Measurements from ENCODE around the gene ICE1. TPM values are rescaled to one million over a fixed set of nuclear protein-coding genes. Genes with fewer than 3 reads are reported as not detected.
"Not testable (repeated sequence)": the region's sequence is repeated elsewhere in the genome, so short reads cannot be mapped to it uniquely, and the experiment has no call there.

ICE1 gene
- total RNA-seq, 2 experiments from 2014 or later: 30.2 to 30.4 TPM

DNA sequence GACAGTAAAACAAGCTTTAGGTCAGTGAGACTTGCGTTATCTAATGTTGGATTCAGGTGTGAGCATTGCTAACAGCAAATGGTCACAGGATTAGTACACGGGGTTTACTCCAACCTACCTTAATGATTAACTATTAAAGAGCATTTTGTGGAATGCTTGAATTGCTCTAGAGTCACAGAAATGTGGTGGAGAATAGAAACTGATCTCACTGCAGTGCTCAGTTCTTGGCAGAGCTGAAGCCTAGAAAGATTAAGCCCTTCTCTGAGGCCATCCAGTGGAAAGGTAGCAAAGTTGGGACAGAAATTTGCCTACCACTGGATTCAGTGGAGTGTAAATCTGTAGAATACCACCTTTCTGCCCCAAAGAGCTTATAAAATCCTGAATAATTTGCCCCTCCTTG is 60.9 kb downstream of the ICE1 start:
- Mint-ChIP-seq H3K27ac (no peak overlapping the region), H3K4me3 (no peak overlapping the region), H3K36me3 (ENCODE audit: low read depth) (peaks cover 33% of the 10 kb centered on the region), H3K27me3 (ENCODE audit: low read depth) (no peaks in the 10 kb centered on the region), H3K4me1 (ENCODE audit: low read depth) (peaks cover 30% of the 10 kb centered on the region), H3K9me3 (ENCODE audit: insufficient read depth) (no peaks in the 10 kb centered on the region)
- ChIA-PET POLR2A (interaction anchor here (0.8 kb wide), 1 partner anchor 60 kb away, joined by 5 read pairs; no protein-coding TSS in a partner anchor), CTCF (interaction anchor here (0.8 to 1.0 kb wide), 2 partner anchors 11 to 14 kb away, joined by 3 read pairs; no protein-coding TSS in a partner anchor)
- no peak for DNase-seq
- no peak for ATAC-seq

DNA sequence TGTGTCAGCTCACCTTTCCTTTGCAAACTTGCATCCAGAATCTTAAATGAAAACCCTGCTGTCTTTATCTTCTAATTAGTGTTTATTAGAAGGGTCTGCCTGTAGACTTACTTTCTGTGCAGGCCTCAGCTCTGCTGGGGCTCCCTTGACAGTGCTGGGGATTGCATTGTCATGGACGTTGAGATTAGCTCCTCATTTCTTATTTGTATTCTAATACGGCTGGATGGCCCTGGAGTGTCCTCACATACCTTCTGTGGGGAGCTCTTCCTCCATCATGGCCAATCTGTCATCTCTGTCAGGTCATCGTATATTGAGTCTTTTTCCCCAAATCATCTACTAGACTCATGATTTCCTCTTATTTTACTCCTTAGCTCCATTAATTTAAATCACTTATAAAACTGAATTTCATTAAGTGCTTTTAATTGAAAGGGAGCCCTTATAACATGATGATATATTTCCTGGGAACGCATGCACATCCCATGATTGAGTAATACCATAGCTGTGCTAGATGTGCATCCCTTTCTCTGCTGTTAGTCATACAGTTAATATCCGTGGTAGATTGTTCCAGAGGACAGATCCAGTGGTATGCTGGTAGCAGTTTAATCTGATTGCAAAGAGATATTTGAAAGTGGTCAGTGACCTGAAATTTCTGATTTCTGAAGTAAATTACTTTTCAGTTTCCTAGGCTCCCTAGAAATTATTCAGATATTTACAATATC is 61.6 kb downstream of the ICE1 start:
- peaks cover 31% of the 10 kb centered on the region for H3K36me3 Mint-ChIP-seq (ENCODE audit: low read depth)
- ATAC-seq: no peak
- CTCF ChIA-PET: interaction anchor here (0.6 to 1.0 kb wide), 3 partner anchors 10 to 406 kb away, joined by 3 read pairs; no protein-coding TSS in a partner anchor
- peaks cover 30% of the 10 kb centered on the region for H3K4me1 Mint-ChIP-seq (ENCODE audit: low read depth)
- DNase-seq: no peak
- H3K27me3 Mint-ChIP-seq (ENCODE audit: low read depth): no peaks in the 10 kb centered on the region
- H3K27ac Mint-ChIP-seq: no peak overlapping the region
- POLR2A ChIA-PET: interaction anchor here (0.8 kb wide), 1 partner anchor 61 kb away, joined by 5 read pairs; no protein-coding TSS in a partner anchor
- no peaks in the 10 kb centered on the region for H3K9me3 Mint-ChIP-seq (ENCODE audit: insufficient read depth)
- H3K4me3 Mint-ChIP-seq: no peak overlapping the region

DNA sequence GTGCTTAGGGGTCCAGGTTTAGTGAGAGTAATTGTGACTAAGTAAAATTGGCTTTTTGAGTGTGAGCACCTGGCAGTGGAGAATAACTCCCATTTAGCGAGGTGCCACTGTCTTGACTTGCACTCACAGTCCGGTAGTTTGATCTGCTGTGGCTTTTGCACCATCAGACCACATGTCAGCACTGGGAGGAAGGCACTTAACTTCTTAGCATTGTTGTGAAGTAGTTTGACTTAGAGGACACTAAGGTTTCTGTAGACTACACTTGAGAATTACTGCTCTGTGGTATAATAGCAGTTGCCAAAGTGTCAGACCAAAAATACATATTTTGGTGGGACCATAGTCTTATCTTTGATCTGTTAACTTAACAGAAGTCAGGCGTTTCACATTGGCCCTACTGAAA is 63.6 kb downstream of the ICE1 start:
- ATAC-seq: no peak
- POLR2A ChIA-PET: no interaction called here
- Mint-ChIP-seq H3K4me3 (no peak overlapping the region), H3K36me3 (ENCODE audit: low read depth) (peaks cover 32% of the 10 kb centered on the region), H3K9me3 (ENCODE audit: insufficient read depth) (no peaks in the 10 kb centered on the region), H3K27ac (no peak overlapping the region), H3K4me1 (ENCODE audit: low read depth) (peaks cover 15% of the 10 kb centered on the region), H3K27me3 (ENCODE audit: low read depth) (no peaks in the 10 kb centered on the region)
- CTCF ChIA-PET: no interaction called here
- DNase-seq: no peak

DNA sequence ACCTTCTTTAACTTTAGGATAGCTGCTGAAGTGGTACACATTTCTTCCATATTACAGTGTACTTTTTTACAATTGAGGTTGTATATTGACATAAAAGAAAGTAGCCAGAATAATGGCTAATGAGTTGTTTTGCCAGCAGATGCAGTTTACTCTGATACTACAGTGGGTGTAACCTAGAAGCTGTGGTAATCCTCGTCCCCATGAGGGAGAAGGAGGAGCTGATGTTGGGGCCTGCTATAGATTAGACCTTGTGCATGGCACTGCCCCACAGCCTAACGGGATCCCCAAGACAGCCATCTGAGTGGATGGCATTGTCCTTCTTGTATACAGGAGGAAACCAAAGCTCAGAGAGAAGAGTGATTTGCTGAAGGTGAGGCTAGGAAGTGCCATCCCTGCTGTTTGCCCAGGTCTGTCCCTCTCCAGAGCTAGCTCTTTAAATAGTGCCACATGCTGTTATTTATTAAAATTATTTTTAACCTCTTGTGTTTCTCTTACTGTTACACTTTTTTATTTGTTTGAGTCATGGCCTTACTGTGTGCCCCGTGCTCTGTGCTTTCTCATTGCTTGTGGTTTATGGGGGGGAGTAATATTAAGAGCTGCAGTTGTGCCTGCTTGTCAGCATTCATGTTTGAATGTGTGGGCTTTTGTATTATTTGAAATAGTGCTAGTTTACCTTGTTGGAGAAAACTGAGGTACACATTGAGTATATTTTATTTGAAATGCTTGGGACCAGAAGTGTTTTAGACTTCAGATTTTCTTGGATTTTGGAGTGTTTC is 65.3 kb downstream of the ICE1 start:
- H3K27me3 Mint-ChIP-seq (ENCODE audit: low read depth): no peaks in the 10 kb centered on the region
- ATAC-seq: no peak
- ChIA-PET POLR2A (no interaction called here), CTCF (interaction anchor here (1.1 to 1.2 kb wide), 3 partner anchors 9 to 35 kb away, joined by 3 to 5 read pairs (median 3); no protein-coding TSS in a partner anchor)
- no peak overlapping the region for H3K4me3 Mint-ChIP-seq
- peaks cover 25% of the 10 kb centered on the region for H3K36me3 Mint-ChIP-seq (ENCODE audit: low read depth)
- peaks cover 14% of the 10 kb centered on the region for H3K4me1 Mint-ChIP-seq (ENCODE audit: low read depth)
- no peaks in the 10 kb centered on the region for H3K9me3 Mint-ChIP-seq (ENCODE audit: insufficient read depth)
- no peak overlapping the region for H3K27ac Mint-ChIP-seq
- no peak for DNase-seq

DNA sequence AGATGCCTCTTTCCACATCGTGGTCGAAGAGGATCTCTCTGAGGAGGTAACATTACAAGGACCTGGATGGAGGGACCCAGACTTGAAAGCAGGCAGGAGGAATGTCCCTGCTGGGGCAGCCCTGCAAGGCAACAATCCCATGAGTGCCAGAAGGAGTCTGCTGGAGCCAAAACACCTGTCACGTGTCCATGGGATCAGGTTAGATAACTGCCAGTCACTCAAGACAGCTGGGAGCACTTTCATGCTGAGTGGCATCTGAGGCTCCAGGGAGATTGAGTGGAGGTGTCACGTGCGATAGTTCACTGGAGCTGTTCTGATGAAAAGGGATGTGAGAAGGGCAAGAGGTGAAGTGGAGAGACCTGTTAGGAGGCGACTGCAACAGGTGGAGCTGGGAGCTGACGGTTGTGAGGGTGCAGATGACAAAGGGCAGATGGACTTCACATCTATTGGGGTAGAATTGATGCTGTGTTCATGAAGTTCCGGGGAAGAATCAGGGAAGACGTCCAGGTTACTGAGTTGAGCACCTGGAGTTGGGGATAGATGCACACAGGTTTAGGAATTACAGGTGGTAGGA is 68.4 kb downstream of the ICE1 start:
- Mint-ChIP-seq H3K36me3 (ENCODE audit: low read depth) (peaks cover 17% of the 10 kb centered on the region), H3K27ac (peak overlapping the region; percentile 9), H3K9me3 (ENCODE audit: insufficient read depth) (no peaks in the 10 kb centered on the region), H3K27me3 (ENCODE audit: low read depth) (peaks cover under 1% of the 10 kb centered on the region), H3K4me3 (no peak overlapping the region), H3K4me1 (ENCODE audit: low read depth) (peaks cover 26% of the 10 kb centered on the region)
- ATAC-seq (no peak), DNase-seq (no peak)
- POLR2A ChIA-PET: interaction anchor here (0.6 kb wide), 1 partner anchor 883 kb away, joined by 3 read pairs; no protein-coding TSS in a partner anchor
- CTCF ChIA-PET: interaction anchor here (0.6 to 1.1 kb wide), 2 partner anchors 175 to 1083 kb away, joined by 3 read pairs; no protein-coding TSS in a partner anchor

DNA sequence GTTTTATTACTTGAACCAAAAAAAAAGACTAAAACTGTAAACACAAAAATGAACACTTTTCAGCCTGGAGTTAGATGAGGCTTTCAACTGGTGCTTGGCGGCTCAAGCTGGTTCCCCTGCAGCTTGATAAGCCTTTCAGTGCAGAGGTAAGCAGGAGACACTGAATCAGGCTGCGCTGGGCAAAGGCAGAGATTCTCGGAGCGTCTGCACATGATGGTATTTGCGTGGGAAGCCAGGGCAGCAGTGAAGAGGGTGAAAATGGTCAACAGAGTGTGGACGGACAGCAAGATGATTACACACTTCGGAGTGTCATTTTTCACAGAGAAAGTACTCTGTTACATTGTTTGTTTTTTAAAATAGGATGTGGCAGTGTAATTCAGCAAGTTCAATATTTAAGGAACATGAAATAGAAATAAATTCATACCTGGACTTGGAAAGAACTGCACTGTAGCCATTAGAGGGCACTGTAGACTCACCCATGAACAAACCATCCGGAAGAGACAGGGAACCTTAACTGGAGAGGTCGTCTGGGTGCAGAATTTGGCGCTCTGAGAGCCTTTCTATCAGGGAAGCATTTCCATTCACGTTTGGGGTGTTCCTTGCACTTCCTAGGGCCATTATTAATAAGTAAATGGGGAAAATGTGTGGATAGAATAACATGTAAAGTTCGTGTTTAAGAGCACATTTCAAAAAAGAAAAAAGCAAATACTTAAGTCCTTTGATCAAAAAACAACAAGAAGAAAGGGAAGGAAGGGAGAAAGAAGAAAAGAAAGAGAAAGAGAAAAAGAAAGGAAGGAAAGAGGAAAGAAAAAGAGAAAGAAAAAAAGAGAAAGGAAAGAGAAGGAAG is 69.8 kb downstream of the ICE1 start:
- Mint-ChIP-seq H3K27me3 (ENCODE audit: low read depth) (peaks cover 10% of the 10 kb centered on the region), H3K9me3 (ENCODE audit: insufficient read depth) (no peaks in the 10 kb centered on the region), H3K36me3 (ENCODE audit: low read depth) (peaks cover 16% of the 10 kb centered on the region), H3K27ac (peak overlapping the region; percentile 47), H3K4me1 (ENCODE audit: low read depth) (peaks cover 33% of the 10 kb centered on the region), H3K4me3 (peak overlapping the region; percentile 58)
- POLR2A ChIA-PET: no interaction called here
- ATAC-seq: no peak
- CTCF ChIA-PET: interaction anchor here (1.1 kb wide), 2 partner anchors 38 to 174 kb away, joined by 3 read pairs; no protein-coding TSS in a partner anchor
- peak; percentile 67 for DNase-seq

DNA sequence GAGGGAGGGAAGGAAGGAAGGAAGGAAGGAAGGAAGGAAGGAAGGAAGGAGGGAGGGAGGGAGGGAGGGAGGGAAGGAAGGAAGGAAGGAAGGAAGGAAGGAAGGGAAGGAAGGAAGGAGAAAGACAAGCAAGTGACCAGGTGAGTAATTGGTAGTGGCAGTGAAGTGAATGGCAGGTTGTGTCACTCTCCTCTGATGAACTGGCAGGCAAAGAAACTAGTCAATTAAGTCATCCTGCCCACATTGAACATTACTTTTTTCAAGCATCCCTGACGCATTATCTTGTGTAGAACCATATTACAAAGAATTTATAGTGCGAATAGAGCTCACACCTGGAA is 70.4 kb downstream of the ICE1 start:
- POLR2A ChIA-PET; CTCF ChIA-PET; H3K27ac Mint-ChIP-seq; H3K27me3 Mint-ChIP-seq (ENCODE audit: low read depth); H3K4me3 Mint-ChIP-seq; DNase-seq; H3K9me3 Mint-ChIP-seq (ENCODE audit: insufficient read depth); ATAC-seq: not testable (repeated sequence)
- peaks cover 16% of the 10 kb centered on the region for H3K36me3 Mint-ChIP-seq (ENCODE audit: low read depth)
- H3K4me1 Mint-ChIP-seq (ENCODE audit: low read depth): peaks cover 39% of the 10 kb centered on the region

DNA sequence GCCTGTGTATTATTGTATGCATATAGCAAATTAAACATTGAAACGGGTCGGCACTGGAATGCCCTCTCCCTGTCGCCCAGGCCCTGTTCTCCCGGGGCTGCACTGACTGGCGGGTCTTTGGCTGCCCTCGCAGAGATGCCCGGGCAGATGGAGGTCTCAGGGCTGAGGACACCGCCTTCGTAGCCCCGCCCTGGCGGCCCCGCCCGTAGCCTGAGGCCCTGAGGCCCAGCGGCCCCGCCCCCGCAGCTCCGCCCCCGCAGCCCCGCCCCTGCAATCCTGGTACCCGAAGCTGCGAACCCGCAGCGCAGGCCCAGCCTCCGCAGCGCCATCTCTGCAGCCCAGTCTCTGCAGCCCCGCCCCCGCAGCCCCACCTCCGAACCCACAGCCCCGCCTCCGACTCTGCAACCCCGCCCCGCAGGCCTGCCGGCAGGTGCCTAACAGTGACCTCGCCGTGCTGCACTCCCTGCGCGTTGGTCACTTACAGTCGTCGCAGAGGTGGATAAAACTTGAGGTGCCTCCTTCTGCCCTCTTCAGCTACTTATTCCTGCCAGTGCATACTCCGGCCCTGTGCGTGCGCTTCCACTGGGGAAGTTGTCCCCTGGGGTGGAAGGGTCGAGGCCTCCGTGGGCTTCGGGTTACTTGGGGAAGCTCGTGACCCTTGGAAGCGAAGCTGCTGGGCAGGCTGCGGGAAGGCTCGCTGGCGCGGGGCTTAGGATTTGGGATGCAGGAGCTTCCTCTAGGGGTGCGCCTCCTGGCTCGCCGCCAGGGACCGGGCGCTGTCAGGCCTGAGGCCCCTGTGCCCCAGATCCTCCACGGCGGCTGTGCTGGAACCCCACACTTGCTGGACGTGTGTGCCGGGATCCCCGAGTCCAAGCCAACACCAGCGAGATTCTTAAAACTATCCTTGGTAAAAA is 72.3 kb downstream of the ICE1 start:
- Mint-ChIP-seq H3K36me3 (ENCODE audit: low read depth) (peaks cover 5% of the 10 kb centered on the region), H3K27ac (no peak overlapping the region), H3K4me3 (peak overlapping the region; percentile 64), H3K27me3 (ENCODE audit: low read depth) (peaks cover 10% of the 10 kb centered on the region), H3K4me1 (ENCODE audit: low read depth) (peaks cover 42% of the 10 kb centered on the region), H3K9me3 (ENCODE audit: insufficient read depth) (no peaks in the 10 kb centered on the region)
- peak; percentile 98 for ATAC-seq
- ChIA-PET POLR2A (interaction anchor here (1.3 kb wide), 1 partner anchor 72 kb away, joined by 5 read pairs; the partner anchor contains the start of gene ICE1), CTCF (interaction anchor here (0.8 to 1.4 kb wide), 2 partner anchors 11 to 71 kb away, joined by 3 to 5 read pairs; no protein-coding TSS in a partner anchor)
- peak; percentile 88 for DNase-seq

DNA sequence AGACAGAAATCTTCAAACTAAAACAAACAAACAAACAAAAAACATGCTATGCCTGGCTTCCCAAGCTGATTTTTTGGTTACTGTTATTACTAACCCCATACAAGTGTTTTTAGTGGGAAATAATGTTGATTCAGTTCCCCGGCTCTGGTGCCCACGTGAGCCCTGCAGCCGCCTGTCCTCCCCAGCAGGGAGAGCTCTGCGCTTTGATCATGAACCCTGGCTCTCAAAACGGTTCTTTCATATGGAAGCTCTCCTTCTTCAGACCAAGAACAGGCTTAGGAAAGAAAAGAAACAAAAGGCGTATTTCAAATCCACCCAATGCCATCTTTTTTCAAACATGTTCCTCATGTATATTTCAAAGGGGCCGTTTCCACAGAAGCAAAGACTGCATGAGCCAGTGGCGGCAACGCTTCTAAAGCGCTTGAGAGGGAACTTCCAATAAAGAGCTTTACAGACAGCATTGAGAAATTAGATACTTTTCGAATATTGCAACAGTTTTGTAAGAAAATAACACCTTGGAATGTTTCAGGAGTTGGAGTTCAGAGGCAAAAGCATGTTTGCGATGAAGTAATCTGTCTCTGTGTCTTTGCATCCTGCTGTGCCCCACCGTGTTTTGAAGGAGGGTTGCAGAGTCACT is 74.8 kb downstream of the ICE1 start:
- DNase-seq (peak; percentile 54), ATAC-seq (peak; percentile 22)
- Mint-ChIP-seq H3K4me1 (ENCODE audit: low read depth) (peaks cover 41% of the 10 kb centered on the region), H3K4me3 (no peak overlapping the region), H3K9me3 (ENCODE audit: insufficient read depth) (no peaks in the 10 kb centered on the region), H3K36me3 (ENCODE audit: low read depth) (no peaks in the 10 kb centered on the region), H3K27ac (no peak overlapping the region), H3K27me3 (ENCODE audit: low read depth) (peaks cover 13% of the 10 kb centered on the region)
- POLR2A ChIA-PET: interaction anchor here (0.6 kb wide), 1 partner anchor 1092 kb away, joined by 3 read pairs; no protein-coding TSS in a partner anchor
- CTCF ChIA-PET: interaction anchor here (0.8 to 1.6 kb wide), 10 partner anchors 10 to 390 kb away, joined by 3 to 6 read pairs (median 4); no protein-coding TSS in a partner anchor

DNA sequence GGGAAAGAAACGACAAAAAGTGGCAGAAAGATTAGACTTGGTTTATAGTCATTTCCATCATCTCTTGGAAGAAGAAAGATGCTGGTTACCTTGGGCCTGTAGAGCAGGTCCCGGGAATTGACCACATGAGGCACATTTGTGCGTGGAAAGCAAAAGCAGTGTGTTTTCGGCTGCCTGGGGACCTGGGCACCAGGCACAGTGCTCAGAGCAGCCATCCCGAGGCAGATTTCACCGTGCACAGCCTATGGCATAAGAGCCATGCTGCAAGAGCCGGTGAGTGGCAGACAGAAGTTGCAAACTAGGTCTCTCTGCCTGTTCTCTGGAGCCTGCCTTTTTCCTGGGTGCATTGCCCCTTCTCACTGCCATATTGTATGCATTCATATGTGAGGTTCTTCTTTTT is 77.0 kb downstream of the ICE1 start:
- Mint-ChIP-seq H3K36me3 (ENCODE audit: low read depth) (no peaks in the 10 kb centered on the region), H3K4me3 (no peak overlapping the region), H3K4me1 (ENCODE audit: low read depth) (peaks cover 25% of the 10 kb centered on the region), H3K27me3 (ENCODE audit: low read depth) (peaks cover 21% of the 10 kb centered on the region), H3K9me3 (ENCODE audit: insufficient read depth) (no peaks in the 10 kb centered on the region), H3K27ac (no peak overlapping the region)
- no peak for ATAC-seq
- DNase-seq: no peak
- ChIA-PET POLR2A (no interaction called here), CTCF (no interaction called here)

Measured in activated CD8-positive, alpha-beta T cell treated with anti-CD3 and anti-CD28 coated beads, Interleukin-2, amount 10 ng/mL, durations not matched to agents 7 days and 5 days (primary cell).